Activated CD4-positive, alpha-beta T cell treated with anti-CD3 and anti-CD28 coated beads for 36 hours (primary cell): ENCODE measurements around the gene CEMIP2. TPM values are rescaled to one million over a fixed set of nuclear protein-coding genes. Genes with fewer than 3 reads are reported as not detected.

Experiments used
- ATAC-seq: fragments of 200-7000 bp; cut with Tn5 transposase; one replicate; pipeline ENCODE4 v1.10.0; 2021; ENCODE audit warnings: mild to moderate bottlenecking, moderate library complexity
- CTCF ChIA-PET: fragments of 350-600 bp; sonication (Branson Sonifier 250); formaldehyde crosslinking; loops from one replicate; lab custom pipeline; 2021; ENCODE audit warnings: antibody characterized with exemption; lab: Charles Lee
- POLR2A ChIA-PET: fragments of 350-600 bp; sonication (Branson Sonifier 250); formaldehyde crosslinking; loops from one replicate; lab custom pipeline; 2021; ENCODE audit warnings: antibody characterized with exemption, inconsistent platforms; lab: Charles Lee
- DNase-seq: peaks from one replicate; pipeline ENCODE4 v3.0.0-alpha.2; 2020
- H3K27ac Mint-ChIP-seq: one replicate; pipeline ENCODE4 v1.8.0; 2021; ENCODE audit warnings: mixed read lengths
- H3K27me3 Mint-ChIP-seq: one replicate; pipeline ENCODE4 v1.8.0; 2021; ENCODE audit warnings: mixed read lengths
- H3K36me3 Mint-ChIP-seq: one replicate; pipeline ENCODE4 v1.8.0; 2021; ENCODE audit warnings: low read depth, mixed read lengths
- H3K4me1 Mint-ChIP-seq: one replicate; pipeline ENCODE4 v1.8.0; 2021; ENCODE audit warnings: mixed read lengths
- H3K4me3 Mint-ChIP-seq: one replicate; pipeline ENCODE4 v1.8.0; 2021; ENCODE audit warnings: mild to moderate bottlenecking, moderate library complexity, mixed read lengths
- H3K9me3 Mint-ChIP-seq: one replicate; pipeline ENCODE4 v1.8.0; 2021; ENCODE audit warnings: low read depth, mixed read lengths
- intact Hi-C, 2 experiments: fragments of 100-400 bp; cut with DNase I in 1 of 2; cut with micrococcal nuclease in 1 of 2; formaldehyde crosslinking; loops; one replicate each; pipeline versions ENCODE4 v1.14.2 to v1.15.1; 2022 to 2024; cut with DNase I, micrococcal nuclease
- total RNA-seq, 2 experiments: library from RNA; stranded (reverse); gene quantifications; one replicate each; pipeline ENCODE4 v1.2.3, GENCODE V29; 2021

CEMIP2 gene
- total RNA-seq, 2 experiments from 2014 or later: 34.1 to 41.0 TPM

GRCh38 chr9:71681708-71682272, 86.5 kb downstream of the CEMIP2 start:
- CTCF ChIA-PET: interaction anchor here (1.5 to 1.9 kb wide), 3 partner anchors 9 to 39 kb away, joined by 3 to 6 read pairs (median 5); no protein-coding TSS in a partner anchor
- Mint-ChIP-seq H3K27me3 (no peaks in the 10 kb centered on the region), H3K27ac (no peak overlapping the region), H3K4me3 (no peak overlapping the region), H3K36me3 (peaks cover 15% of the 10 kb centered on the region), H3K4me1 (peaks cover 40% of the 10 kb centered on the region), H3K9me3 (no peaks in the 10 kb centered on the region)
- DNase-seq (no peak), ATAC-seq (no peak)
- intact Hi-C loops: no loop called here
- POLR2A ChIA-PET: no interaction called here

- ChIA-PET CTCF (interaction anchor here (1.0 to 1.9 kb wide), 5 partner anchors 8 to 39 kb away, joined by 3 to 6 read pairs (median 5); no protein-coding TSS in a partner anchor), POLR2A (no interaction called here)
- no peak for ATAC-seq
- peaks cover 15% of the 10 kb centered on the region for H3K36me3 Mint-ChIP-seq
- H3K9me3 Mint-ChIP-seq: no peaks in the 10 kb centered on the region
- H3K4me3 Mint-ChIP-seq: no peak overlapping the region
- DNase-seq: no peak
- H3K27me3 Mint-ChIP-seq: no peaks in the 10 kb centered on the region
- peaks cover 42% of the 10 kb centered on the region for H3K4me1 Mint-ChIP-seq
- intact Hi-C loops: no loop called here
- H3K27ac Mint-ChIP-seq: no peak overlapping the region
Observed at GRCh38 chr9:71681104-71681707, 87.1 kb downstream of the CEMIP2 start.

- no peak for ATAC-seq
- intact Hi-C loops: no loop called here
- Mint-ChIP-seq H3K4me1 (peaks cover 34% of the 10 kb centered on the region), H3K27ac (no peak overlapping the region), H3K27me3 (no peaks in the 10 kb centered on the region), H3K4me3 (no peak overlapping the region), H3K36me3 (peaks cover 7% of the 10 kb centered on the region), H3K9me3 (no peaks in the 10 kb centered on the region)
- CTCF ChIA-PET: interaction anchor here (1.0 to 1.6 kb wide), 4 partner anchors 9 to 17 kb away, joined by 3 to 5 read pairs (median 5); no protein-coding TSS in a partner anchor
- POLR2A ChIA-PET: no interaction called here
- DNase-seq: no peak
Observed at GRCh38 chr9:71680189-71680980, 87.9 kb downstream of the CEMIP2 start.

- ATAC-seq (no peak), DNase-seq (no peak)
- Mint-ChIP-seq H3K4me1 (peaks cover 20% of the 10 kb centered on the region), H3K9me3 (no peaks in the 10 kb centered on the region), H3K27me3 (no peaks in the 10 kb centered on the region), H3K4me3 (no peak overlapping the region), H3K27ac (no peak overlapping the region), H3K36me3 (peaks cover under 1% of the 10 kb centered on the region)
- POLR2A ChIA-PET: no interaction called here
- CTCF ChIA-PET: interaction anchor here (1.3 kb wide), 1 partner anchor 10 kb away, joined by 5 read pairs; no protein-coding TSS in a partner anchor
- intact Hi-C loops: no loop called here
Observed at GRCh38 chr9:71678999-71679398, 89.3 kb downstream of the CEMIP2 start.

- H3K9me3 Mint-ChIP-seq: no peaks in the 10 kb centered on the region
- no peaks in the 10 kb centered on the region for H3K36me3 Mint-ChIP-seq
- H3K27ac Mint-ChIP-seq: no peak overlapping the region
- CTCF ChIA-PET: no interaction called here
- no peaks in the 10 kb centered on the region for H3K27me3 Mint-ChIP-seq
- intact Hi-C loops: no loop called here
- no peak overlapping the region for H3K4me3 Mint-ChIP-seq
- DNase-seq: no peak
- POLR2A ChIA-PET: no interaction called here
- no peak for ATAC-seq
- H3K4me1 Mint-ChIP-seq: peaks cover 14% of the 10 kb centered on the region
Observed at GRCh38 chr9:71677209-71677608, 91.1 kb downstream of the CEMIP2 start.

GRCh38 chr9:71676460-71676859, 91.9 kb downstream of the CEMIP2 start:
- Mint-ChIP-seq H3K9me3 (no peaks in the 10 kb centered on the region), H3K36me3 (no peaks in the 10 kb centered on the region), H3K27ac (no peak overlapping the region), H3K27me3 (no peaks in the 10 kb centered on the region), H3K4me3 (no peak overlapping the region), H3K4me1 (peaks cover 14% of the 10 kb centered on the region)
- ChIA-PET POLR2A (interaction anchor here (0.7 kb wide), 1 partner anchor 116 kb away, joined by 4 read pairs; no protein-coding TSS in a partner anchor), CTCF (no interaction called here)
- intact Hi-C loops: no loop called here
- no peak for DNase-seq
- ATAC-seq: no peak

GRCh38 chr9:71675857-71676165, 92.5 kb downstream of the CEMIP2 start:
- intact Hi-C loops: no loop called here
- H3K4me1 Mint-ChIP-seq: peaks cover 14% of the 10 kb centered on the region
- no peak for ATAC-seq
- DNase-seq: no peak
- POLR2A ChIA-PET: no interaction called here
- CTCF ChIA-PET: no interaction called here
- H3K4me3 Mint-ChIP-seq: no peak overlapping the region
- H3K9me3 Mint-ChIP-seq: no peaks in the 10 kb centered on the region
- H3K27ac Mint-ChIP-seq: no peak overlapping the region
- H3K36me3 Mint-ChIP-seq: no peaks in the 10 kb centered on the region
- no peaks in the 10 kb centered on the region for H3K27me3 Mint-ChIP-seq

- CTCF ChIA-PET: no interaction called here
- intact Hi-C loops: no loop called here
- DNase-seq: no peak
- POLR2A ChIA-PET: no interaction called here
- Mint-ChIP-seq H3K4me3 (no peak overlapping the region), H3K4me1 (peaks cover 14% of the 10 kb centered on the region), H3K9me3 (no peaks in the 10 kb centered on the region), H3K27ac (no peak overlapping the region), H3K27me3 (no peaks in the 10 kb centered on the region), H3K36me3 (no peaks in the 10 kb centered on the region)
- no peak for ATAC-seq
Observed at GRCh38 chr9:71675105-71675856, 93.0 kb downstream of the CEMIP2 start.

GRCh38 chr9:71672573-71672972, 95.7 kb downstream of the CEMIP2 start:
- no peaks in the 10 kb centered on the region for H3K27me3 Mint-ChIP-seq
- H3K4me3 Mint-ChIP-seq: no peak overlapping the region
- no peaks in the 10 kb centered on the region for H3K9me3 Mint-ChIP-seq
- POLR2A ChIA-PET: no interaction called here
- CTCF ChIA-PET: interaction anchor here (0.6 to 2.0 kb wide), 2 partner anchors 9 to 94 kb away, joined by 4 to 6 read pairs; no protein-coding TSS in a partner anchor
- no peak overlapping the region for H3K27ac Mint-ChIP-seq
- no peaks in the 10 kb centered on the region for H3K36me3 Mint-ChIP-seq
- DNase-seq (no peak), ATAC-seq (no peak)
- H3K4me1 Mint-ChIP-seq: peaks cover 6% of the 10 kb centered on the region
- intact Hi-C loops: no loop called here

- intact Hi-C loops: no loop called here
- ChIA-PET POLR2A (no interaction called here), CTCF (no interaction called here)
- ATAC-seq (no peak), DNase-seq (no peak)
- Mint-ChIP-seq H3K27ac (no peak overlapping the region), H3K36me3 (no peaks in the 10 kb centered on the region), H3K27me3 (no peaks in the 10 kb centered on the region), H3K9me3 (no peaks in the 10 kb centered on the region), H3K4me1 (no peaks in the 10 kb centered on the region), H3K4me3 (no peak overlapping the region)
Observed at GRCh38 chr9:71671289-71671688, 97.0 kb downstream of the CEMIP2 start.

- Mint-ChIP-seq H3K4me1 (no peaks in the 10 kb centered on the region), H3K4me3 (no peak overlapping the region), H3K36me3 (no peaks in the 10 kb centered on the region), H3K9me3 (no peaks in the 10 kb centered on the region), H3K27me3 (no peaks in the 10 kb centered on the region), H3K27ac (no peak overlapping the region)
- intact Hi-C loops: no loop called here
- CTCF ChIA-PET: no interaction called here
- DNase-seq (no peak), ATAC-seq (no peak)
- POLR2A ChIA-PET: no interaction called here
Observed at GRCh38 chr9:71670121-71670520, 98.2 kb downstream of the CEMIP2 start.
